Loucy (cell line): ENCODE measurements around the gene MITD1.

ENCODE experiments used
- H2AFZ ChIP-seq: fragments of 200-600 bp; sonication (generic); 2 replicates; pipeline ENCODE4 v1.6.0; 2016; ENCODE audit warnings: antibody characterized with exemption, mild to moderate bottlenecking, low read length, moderate library complexity
- H3F3A ChIP-seq: fragments of 200-600 bp; 2 replicates; pipeline ENCODE4 v1.6.0; 2016; ENCODE audit warnings: antibody characterized with exemption, low read depth, mild to moderate bottlenecking
- H3K27me3 ChIP-seq: fragments of 200-600 bp; sonication (generic); 2 replicates; pipeline ENCODE4 v1.6.1; 2014; ENCODE audit warnings: low read length, mild to moderate bottlenecking; ENCODE audit not compliant: insufficient read depth, poor library complexity, severe bottlenecking
- H3K36me3 ChIP-seq: fragments of 200-600 bp; sonication (generic); 2 replicates; pipeline ENCODE4 v1.6.1; 2016; ENCODE audit warnings: low read length; ENCODE audit not compliant: insufficient read depth
- H3K4me1 ChIP-seq: fragments of 200-600 bp; sonication (generic); 2 replicates; pipeline ENCODE4 v1.5.1; 2014; ENCODE audit warnings: low read length, mild to moderate bottlenecking; ENCODE audit not compliant: insufficient read depth, poor library complexity, severe bottlenecking
- H3K4me2 ChIP-seq: fragments of 200-600 bp; sonication (generic); 2 replicates; pipeline ENCODE4 v1.6.0; 2014; ENCODE audit warnings: antibody characterized with exemption, low read length, low read depth, mild to moderate bottlenecking; ENCODE audit not compliant: poor library complexity, severe bottlenecking
- H3K4me3 ChIP-seq: fragments of 200-600 bp; sonication (generic); 2 replicates; pipeline ENCODE4 v1.5.1; 2014; ENCODE audit warnings: low read length, mild to moderate bottlenecking, mixed read lengths; ENCODE audit not compliant: poor library complexity, severe bottlenecking
- H3K79me2 ChIP-seq: fragments of 200-600 bp; sonication (generic); 2 replicates; pipeline ENCODE4 v1.6.1; 2014; ENCODE audit warnings: low read length; ENCODE audit not compliant: insufficient read depth
- H3K9ac ChIP-seq: fragments of 200-600 bp; sonication (generic); 2 replicates; pipeline ENCODE4 v1.6.0; 2014; ENCODE audit warnings: mild to moderate bottlenecking, low read depth, low read length, moderate library complexity; ENCODE audit not compliant: poor library complexity, severe bottlenecking
- H3K9me2 ChIP-seq: fragments of 200-600 bp; sonication (generic); replicated peaks from 2 replicates; pipeline ENCODE4 v1.6.1; 2016; ENCODE audit warnings: low read depth, low read length, mixed read lengths
- H3K9me3 ChIP-seq: fragments of 200-600 bp; sonication (generic); 2 replicates; pipeline ENCODE4 v1.6.1; 2014; ENCODE audit warnings: mild to moderate bottlenecking, antibody characterized with exemption, low read length, low read depth; ENCODE audit not compliant: insufficient read depth
- H4K20me1 ChIP-seq: fragments of 200-600 bp; sonication (generic); 2 replicates; pipeline ENCODE4 v1.6.0; 2014; ENCODE audit warnings: antibody characterized with exemption, low read length, mild to moderate bottlenecking; ENCODE audit not compliant: insufficient read depth, poor library complexity, severe bottlenecking
- CTCF ChIP-seq: fragments of 200-600 bp; sonication (generic); conservative IDR thresholded peaks from 2 replicates; pipeline ENCODE4 v1.5.1; 2014; ENCODE audit warnings: mild to moderate bottlenecking, antibody characterized with exemption, low read length
- EZH2phosphoT487 ChIP-seq: fragments of 200-600 bp; IDR thresholded peaks from 2 replicates; pipeline ENCODE4 v1.6.1; 2018; ENCODE audit warnings: antibody characterized with exemption, mild to moderate bottlenecking, moderate library complexity, borderline replicate concordance

The MITD1 gene

GRCh38 chr2:99205491-99205890 is 24.6 kb upstream of the MITD1 start:
- H3K4me2 ChIP-seq, result no peak overlapping the region
- TF ChIP-seq EZH2phosphoT487 (no peak), CTCF (no peak)

DNA sequence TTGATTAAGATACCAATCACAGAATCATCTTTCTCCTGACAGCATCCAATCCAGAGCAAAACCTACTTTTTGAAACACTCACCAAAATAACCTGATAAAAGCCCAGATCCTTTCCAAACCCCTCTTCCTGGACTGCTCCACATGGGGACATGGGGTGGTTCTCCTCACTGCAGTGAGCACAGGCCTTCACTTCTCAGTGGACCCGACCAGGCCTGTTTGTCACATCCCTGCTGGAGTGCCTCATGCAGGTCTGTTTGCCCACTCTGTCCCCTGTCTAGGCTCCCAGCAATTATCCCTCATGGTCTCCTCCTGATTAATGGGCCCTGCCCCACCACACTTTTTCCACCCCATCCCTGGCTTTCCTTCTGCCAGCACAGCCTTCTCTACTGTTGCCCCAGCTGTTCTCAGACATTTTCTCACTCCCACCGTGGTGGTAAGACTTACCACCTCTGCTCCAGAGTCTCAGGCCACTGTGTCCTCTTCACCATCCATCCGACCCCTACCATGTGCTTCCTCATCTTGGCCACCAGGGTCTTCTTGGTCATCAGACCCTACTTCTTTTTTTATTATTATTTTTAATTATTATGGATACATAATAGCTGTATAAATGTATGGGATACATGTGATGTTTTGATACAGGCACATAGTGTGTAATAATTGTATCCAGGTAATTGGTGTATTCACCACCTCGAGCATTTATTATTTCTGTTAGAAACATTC is 21.3 kb upstream of the MITD1 start:
- Histone ChIP-seq H3K9me2 (no peaks in the 10 kb centered on the region), H3K9ac (no peak overlapping the region), H3K36me3 (peaks cover 5% of the 10 kb centered on the region; the same call in 1 of the 2 replicates), H3K4me2 (no peak overlapping the region), H2AFZ (no peak overlapping the region), H3K4me1 (no peaks in the 10 kb centered on the region), H3K9me3 (no peaks in the 10 kb centered on the region), H3F3A (no peaks in the 10 kb centered on the region), H4K20me1 (no peaks in the 10 kb centered on the region), H3K4me3 (no peak overlapping the region), H3K79me2 (no peaks in the 10 kb centered on the region), H3K27me3 (no peaks in the 10 kb centered on the region)
- TF ChIP-seq CTCF (no peak; the same call in 1 of the 2 replicates), EZH2phosphoT487 (no peak)

More at GRCh38 chr2:99205491-99205890, 24.6 kb upstream of the MITD1 start:
- Histone ChIP-seq H3K9me3 (no peaks in the 10 kb centered on the region), H3K27me3 (no peaks in the 10 kb centered on the region), H3K9ac (no peak overlapping the region), H4K20me1 (no peaks in the 10 kb centered on the region), H3K79me2 (no peaks in the 10 kb centered on the region), H3K4me1 (no peaks in the 10 kb centered on the region), H3K4me3 (no peak overlapping the region), H2AFZ (no peak overlapping the region), H3K36me3 (no peaks in the 10 kb centered on the region), H3F3A (no peaks in the 10 kb centered on the region), H3K9me2 (no peaks in the 10 kb centered on the region)

GRCh38 chr2:99200076-99200800 is 19.4 kb upstream of the MITD1 start:
- no peaks in the 10 kb centered on the region for H3K79me2 ChIP-seq
- no peak overlapping the region for H3K9ac ChIP-seq
- no peak overlapping the region for H3K4me2 ChIP-seq
- H2AFZ ChIP-seq, result no peak overlapping the region
- no peak for TF ChIP-seq EZH2phosphoT487
- no peak for TF ChIP-seq CTCF
- no peaks in the 10 kb centered on the region for H3K4me1 ChIP-seq
- H3K9me2 ChIP-seq, result no peaks in the 10 kb centered on the region
- H4K20me1 ChIP-seq, result no peaks in the 10 kb centered on the region
- H3K4me3 ChIP-seq, result no peak overlapping the region
- H3K36me3 ChIP-seq, result peaks cover 23% of the 10 kb centered on the region; the same call in 1 of the 2 replicates
- no peaks in the 10 kb centered on the region for H3K27me3 ChIP-seq
- H3K9me3 ChIP-seq, result no peaks in the 10 kb centered on the region
- no peaks in the 10 kb centered on the region for H3F3A ChIP-seq
